OCI-LY1 (cell line): Measurements from ENCODE around the gene SMARCC1.

ENCODE experiments used
- H2AFZ ChIP-seq: fragments of 200-600 bp; sonication (generic), shearing (Covaris generic); 2 replicates; pipeline ENCODE4 v1.6.0; 2014; ENCODE audit warnings: antibody characterized with exemption, mild to moderate bottlenecking, low read length
- H3F3A ChIP-seq: fragments of 200-600 bp; sonication (generic), shearing (Covaris generic); 2 replicates; pipeline ENCODE4 v1.6.0; 2014; ENCODE audit warnings: mild to moderate bottlenecking, antibody characterized with exemption, low read length, moderate library complexity; ENCODE audit not compliant: insufficient read depth
- H3K27ac ChIP-seq: fragments of 200-600 bp; sonication (generic); 2 replicates; pipeline ENCODE4 v1.5.1; 2014; ENCODE audit warnings: low read length, mixed run types, mild to moderate bottlenecking, low read depth; ENCODE audit not compliant: poor library complexity, severe bottlenecking
- H3K27me3 ChIP-seq: fragments of 200-600 bp; sonication (generic); 2 replicates; pipeline ENCODE4 v1.6.0; 2014; ENCODE audit warnings: antibody characterized with exemption, mild to moderate bottlenecking, low read length, moderate library complexity; ENCODE audit not compliant: insufficient read depth
- H3K36me3 ChIP-seq: fragments of 200-600 bp; sonication (generic); 2 replicates; pipeline ENCODE4 v1.6.1; 2014; ENCODE audit warnings: mild to moderate bottlenecking, antibody characterized with exemption, low read length, moderate library complexity, mixed read lengths; ENCODE audit not compliant: insufficient read depth
- H3K4me1 ChIP-seq: fragments of 200-600 bp; sonication (generic); 2 replicates; pipeline ENCODE4 v1.5.1; 2014; ENCODE audit warnings: mild to moderate bottlenecking, low read length, moderate library complexity; ENCODE audit not compliant: insufficient read depth, severe bottlenecking
- H3K4me2 ChIP-seq: fragments of 200-600 bp; sonication (generic), shearing (Covaris generic); 2 replicates; pipeline ENCODE4 v1.6.1; 2014; ENCODE audit warnings: low read length
- H3K4me3 ChIP-seq: fragments of 200-600 bp; sonication (generic); 2 replicates; pipeline ENCODE4 v1.5.1; 2014; ENCODE audit warnings: low read length, low read depth, mild to moderate bottlenecking, mixed read lengths; ENCODE audit not compliant: poor library complexity, severe bottlenecking
- H3K79me2 ChIP-seq: fragments of 200-600 bp; shearing (Covaris generic); 2 replicates; pipeline ENCODE4 v1.6.1; 2016; ENCODE audit warnings: mixed run types, low read length, mixed read lengths; ENCODE audit not compliant: insufficient read depth
- H3K9ac ChIP-seq: fragments of 200-600 bp; sonication (generic), shearing (Covaris generic); 2 replicates; pipeline ENCODE4 v1.6.1; 2014; ENCODE audit warnings: mild to moderate bottlenecking, low read length, mixed read lengths
- H3K9me2 ChIP-seq: fragments of 200-600 bp; sonication (generic), shearing (Covaris generic); 2 replicates; pipeline ENCODE4 v1.6.1; 2014; ENCODE audit warnings: low read depth, mild to moderate bottlenecking, low read length, mixed read lengths
- H3K9me3 ChIP-seq: fragments of 200-600 bp; shearing (Covaris generic); 2 replicates; pipeline ENCODE4 v1.6.1; 2014; ENCODE audit warnings: low read length, mixed read lengths
- H4K20me1 ChIP-seq: fragments of 200-600 bp; sonication (generic), shearing (Covaris generic); 2 replicates; pipeline ENCODE4 v1.6.0; 2016; ENCODE audit warnings: mild to moderate bottlenecking, low read length; ENCODE audit not compliant: insufficient read depth
- CTCF ChIP-seq: fragments of 200-600 bp; sonication (generic), shearing (Covaris generic); IDR thresholded peaks from 2 replicates; pipeline ENCODE4 v1.5.1; 2017; ENCODE audit warnings: mild to moderate bottlenecking, antibody characterized with exemption, low read length, moderate library complexity, mixed read lengths
- EZH2 ChIP-seq: fragments of 200-600 bp; sonication (generic), shearing (Covaris generic); IDR thresholded peaks from 2 replicates; pipeline ENCODE4 v1.8.0; 2017; ENCODE audit warnings: borderline replicate concordance, mixed run types, mild to moderate bottlenecking, antibody characterized with exemption, low read length, moderate library complexity, mixed read lengths

SMARCC1 gene

DNA sequence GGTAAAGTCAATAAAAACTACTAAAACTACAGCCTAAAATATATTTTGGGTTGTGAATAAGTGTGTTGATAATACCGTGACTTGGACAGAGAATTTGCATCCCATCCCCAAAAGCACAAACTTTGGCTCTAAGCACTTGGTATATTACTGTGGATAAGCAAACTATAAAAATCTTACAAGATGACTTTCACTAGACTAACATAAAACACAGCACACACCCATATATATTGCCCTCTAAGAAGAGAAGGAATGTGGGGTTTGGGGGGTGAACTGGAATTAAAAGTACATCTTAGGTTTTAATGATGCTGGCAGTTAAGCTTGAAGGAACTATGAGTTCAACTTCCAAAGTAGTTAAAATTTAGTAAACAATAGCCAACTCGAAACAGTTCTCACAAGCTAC is 174.4 kb downstream of the SMARCC1 start:
- Histone ChIP-seq H3K9me2 (no peaks in the 10 kb centered on the region), H3K4me3 (no peak overlapping the region), H3K27ac (no peak overlapping the region), H3K4me1 (no peaks in the 10 kb centered on the region), H3K9ac (no peak overlapping the region), H3K79me2 (no peaks in the 10 kb centered on the region), H3K36me3 (peaks cover 95% of the 10 kb centered on the region), H3K27me3 (no peaks in the 10 kb centered on the region), H4K20me1 (no peaks in the 10 kb centered on the region), H2AFZ (no peak overlapping the region), H3K9me3 (no peaks in the 10 kb centered on the region), H3F3A (no peaks in the 10 kb centered on the region), H3K4me2 (no peak overlapping the region)
- TF ChIP-seq EZH2 (no peak), CTCF (no peak)

DNA sequence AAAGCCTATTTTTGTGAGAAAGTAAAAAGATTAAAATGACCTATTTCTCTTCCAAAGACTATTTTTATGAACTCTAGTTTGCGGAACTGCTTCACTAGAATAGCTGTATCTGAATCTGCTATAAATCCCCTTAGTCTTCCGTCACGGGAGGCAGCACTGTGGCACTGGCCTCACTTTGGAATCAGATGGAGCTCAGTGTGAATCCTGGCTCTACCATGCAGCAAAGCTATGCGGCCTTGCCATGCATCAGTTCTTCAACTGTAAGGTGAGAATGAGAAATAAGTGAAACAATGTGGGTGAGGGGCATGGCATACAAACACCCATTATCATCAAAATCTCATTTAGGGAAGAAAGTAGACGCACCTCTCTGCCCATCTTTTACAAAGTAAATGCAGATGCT is 175.5 kb downstream of the SMARCC1 start:
- Histone ChIP-seq H3K4me2 (no peak overlapping the region), H2AFZ (no peak overlapping the region), H3K79me2 (no peaks in the 10 kb centered on the region), H3K9me3 (no peaks in the 10 kb centered on the region), H3K9me2 (no peaks in the 10 kb centered on the region), H3K9ac (no peak overlapping the region), H3K27me3 (no peaks in the 10 kb centered on the region), H3K4me1 (no peaks in the 10 kb centered on the region), H3F3A (no peaks in the 10 kb centered on the region), H3K27ac (no peak overlapping the region), H3K4me3 (no peak overlapping the region), H4K20me1 (no peaks in the 10 kb centered on the region), H3K36me3 (peaks cover 89% of the 10 kb centered on the region)
- TF ChIP-seq EZH2 (no peak), CTCF (no peak)

- TF ChIP-seq EZH2 (no peak), CTCF (no peak)
- Histone ChIP-seq H3K4me1 (no peaks in the 10 kb centered on the region), H3K4me2 (no peak overlapping the region), H3K27me3 (no peaks in the 10 kb centered on the region), H3F3A (no peaks in the 10 kb centered on the region), H3K9me3 (no peaks in the 10 kb centered on the region), H3K9ac (no peak overlapping the region), H3K4me3 (no peak overlapping the region), H3K27ac (no peak overlapping the region), H3K9me2 (no peaks in the 10 kb centered on the region), H2AFZ (no peak overlapping the region), H4K20me1 (no peaks in the 10 kb centered on the region), H3K36me3 (peaks cover 84% of the 10 kb centered on the region), H3K79me2 (no peaks in the 10 kb centered on the region)
These were observed 176.0 kb downstream of the SMARCC1 start for GRCh38 chr3:47605652-47606051.
